GM18868 (cell line): Measurements from ENCODE around the gene COG8.
"Not testable (repeated sequence)": the region's sequence is repeated elsewhere in the genome, so short reads cannot be mapped to it uniquely, and the experiment has no call there.

ENCODE experiments used
- ATAC-seq: cut with Tn5 transposase; IDR thresholded peaks from one replicate; pipeline ENCODE4 v1.9.1; 2021; ENCODE audit warnings: mild to moderate bottlenecking, moderate library complexity; ENCODE audit not compliant: unreplicated experiment

Gene COG8, protein sequence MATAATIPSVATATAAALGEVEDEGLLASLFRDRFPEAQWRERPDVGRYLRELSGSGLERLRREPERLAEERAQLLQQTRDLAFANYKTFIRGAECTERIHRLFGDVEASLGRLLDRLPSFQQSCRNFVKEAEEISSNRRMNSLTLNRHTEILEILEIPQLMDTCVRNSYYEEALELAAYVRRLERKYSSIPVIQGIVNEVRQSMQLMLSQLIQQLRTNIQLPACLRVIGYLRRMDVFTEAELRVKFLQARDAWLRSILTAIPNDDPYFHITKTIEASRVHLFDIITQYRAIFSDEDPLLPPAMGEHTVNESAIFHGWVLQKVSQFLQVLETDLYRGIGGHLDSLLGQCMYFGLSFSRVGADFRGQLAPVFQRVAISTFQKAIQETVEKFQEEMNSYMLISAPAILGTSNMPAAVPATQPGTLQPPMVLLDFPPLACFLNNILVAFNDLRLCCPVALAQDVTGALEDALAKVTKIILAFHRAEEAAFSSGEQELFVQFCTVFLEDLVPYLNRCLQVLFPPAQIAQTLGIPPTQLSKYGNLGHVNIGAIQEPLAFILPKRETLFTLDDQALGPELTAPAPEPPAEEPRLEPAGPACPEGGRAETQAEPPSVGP

DNA sequence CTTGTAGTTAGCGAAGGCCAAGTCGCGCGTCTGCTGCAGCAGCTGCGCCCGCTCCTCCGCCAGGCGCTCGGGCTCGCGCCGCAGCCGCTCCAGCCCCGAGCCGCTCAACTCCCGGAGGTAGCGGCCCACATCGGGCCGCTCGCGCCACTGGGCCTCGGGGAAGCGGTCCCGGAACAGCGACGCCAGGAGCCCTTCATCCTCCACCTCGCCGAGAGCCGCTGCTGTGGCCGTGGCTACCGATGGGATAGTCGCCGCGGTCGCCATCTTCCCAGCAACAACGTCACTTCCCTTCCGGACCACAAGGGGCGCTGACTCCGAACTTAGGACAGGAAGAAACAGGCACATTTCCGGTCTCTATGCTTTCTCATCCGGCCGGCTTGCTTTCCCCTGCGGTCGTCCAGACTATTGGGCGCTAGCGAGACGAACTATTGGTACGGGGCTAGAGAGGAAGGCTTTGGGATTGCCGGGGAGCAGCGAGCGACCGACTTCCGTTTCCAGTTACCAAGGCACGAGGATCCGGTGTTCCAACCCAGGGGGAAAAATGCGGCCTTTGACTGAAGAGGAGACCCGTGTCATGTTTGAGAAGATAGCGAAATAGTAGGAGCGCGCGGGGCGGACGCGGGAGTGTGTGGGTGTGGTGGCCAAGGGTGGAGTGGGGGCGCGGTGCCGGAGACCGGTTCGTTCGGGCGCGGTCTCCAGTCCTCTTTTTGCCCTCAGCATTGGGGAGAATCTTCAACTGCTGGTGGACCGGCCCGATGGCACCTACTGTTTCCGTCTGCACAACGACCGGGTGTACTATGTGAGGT is at the start of gene COG8, which contains the start of gene NIP7:
Gene COG8 (minus strand): TSS at position 276 of the 806 bp plus-strand sequence. CDS start 12 bp downstream, at position 264.
Gene NIP7 (plus strand): TSS at position 484 of the 806 bp plus-strand sequence. CDS start 58 bp downstream, at position 542.
- peak; percentile 97 for ATAC-seq

DNA sequence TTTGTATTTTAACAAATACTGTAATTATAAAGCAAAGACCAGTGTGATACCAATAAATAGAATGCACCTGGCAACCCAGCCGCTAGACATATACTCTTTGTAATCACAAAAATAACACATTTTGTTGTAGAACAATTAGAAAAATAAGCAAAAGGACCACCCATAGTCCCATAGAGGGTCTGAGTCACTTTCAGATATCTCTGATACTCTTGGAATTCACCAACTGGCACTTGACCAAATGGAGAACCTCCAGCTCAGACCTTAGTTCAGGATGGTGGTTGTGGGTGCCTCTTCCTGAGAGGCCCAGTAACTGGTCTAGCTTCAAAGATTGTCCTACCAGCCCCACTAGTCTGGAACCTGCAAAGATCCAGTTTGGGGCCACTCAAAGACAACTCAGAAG is 47.2 kb upstream of the COG8 start:
- ATAC-seq, result no peak

DNA sequence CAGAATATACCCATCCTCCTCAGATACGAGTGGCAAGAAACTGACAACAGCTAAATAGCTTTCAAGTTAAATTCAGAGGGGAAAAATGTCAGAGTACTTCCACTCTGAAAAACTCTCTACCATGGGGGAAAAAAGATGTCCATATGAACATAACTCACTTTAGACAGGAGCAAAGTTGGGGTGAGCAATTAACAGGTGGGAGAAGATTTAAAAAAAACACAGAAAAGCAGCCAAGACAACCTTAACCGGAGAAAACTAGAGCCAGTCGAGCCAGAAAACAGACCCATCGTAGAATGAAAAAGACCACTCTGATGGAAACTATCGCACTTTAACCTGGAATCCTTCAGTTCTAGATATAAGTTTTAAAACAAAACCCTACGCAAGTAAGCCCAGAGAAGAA is 45.6 kb upstream of the COG8 start:
- ATAC-seq, result no peak

DNA sequence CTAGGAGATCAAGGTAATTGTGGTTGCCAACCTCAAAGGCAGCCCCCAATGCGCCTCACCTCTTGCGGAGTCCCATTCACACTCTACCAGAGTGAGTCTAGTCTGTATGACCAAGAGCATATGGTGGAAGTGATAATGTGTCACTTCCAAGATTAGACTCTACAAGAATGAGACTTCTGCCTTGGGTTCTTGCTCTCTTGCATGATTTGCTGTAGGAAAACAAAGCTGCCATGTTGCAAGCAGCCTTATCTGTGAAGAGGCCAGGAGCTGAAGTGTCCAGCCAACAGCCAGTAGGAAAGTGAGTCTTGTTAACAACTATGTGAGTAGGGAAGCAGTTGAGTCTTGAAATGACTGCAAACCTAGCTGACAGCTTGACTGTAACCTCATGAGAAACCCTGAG is 43.1 kb upstream of the COG8 start:
- ATAC-seq, result no peak

DNA sequence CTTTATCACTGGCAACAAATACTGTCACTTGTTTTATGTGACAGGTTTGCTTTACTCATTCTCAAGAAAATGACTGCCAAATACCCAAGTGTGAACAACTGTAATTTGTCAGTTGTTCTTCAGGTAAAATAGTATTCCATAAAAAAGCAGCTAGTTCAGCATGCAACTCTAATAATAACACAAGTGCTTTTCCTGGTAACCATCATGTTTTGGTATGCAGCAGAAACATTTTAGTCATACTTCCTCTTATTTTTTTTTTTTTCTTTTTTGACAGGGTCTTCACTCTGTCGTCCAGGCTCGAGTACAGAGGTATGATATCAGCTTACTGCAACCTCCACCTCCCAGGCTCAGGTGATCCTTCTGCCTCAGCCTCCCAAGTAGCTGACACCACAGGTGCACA is 41.9 kb upstream of the COG8 start:
- no peak for ATAC-seq

DNA sequence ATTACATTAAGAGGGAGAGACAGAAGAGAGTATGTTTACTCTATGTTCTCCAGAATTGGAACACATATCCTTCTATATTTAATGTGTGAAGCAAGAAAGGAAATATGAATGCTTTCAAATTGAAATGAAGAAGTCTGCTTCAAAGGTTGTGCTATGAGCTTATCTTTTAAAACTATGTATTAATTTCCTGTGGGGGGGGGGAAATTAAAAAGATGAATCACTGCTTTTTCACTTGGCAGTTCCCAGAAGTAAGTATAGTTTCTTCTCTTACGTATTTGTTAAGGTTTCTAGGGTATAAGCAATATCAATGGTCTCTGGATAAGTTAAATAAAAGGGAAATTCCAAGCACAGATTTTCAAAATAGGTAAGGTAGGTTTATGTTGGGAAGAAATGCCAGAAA is 39.4 kb upstream of the COG8 start:
- ATAC-seq, result no peak

DNA sequence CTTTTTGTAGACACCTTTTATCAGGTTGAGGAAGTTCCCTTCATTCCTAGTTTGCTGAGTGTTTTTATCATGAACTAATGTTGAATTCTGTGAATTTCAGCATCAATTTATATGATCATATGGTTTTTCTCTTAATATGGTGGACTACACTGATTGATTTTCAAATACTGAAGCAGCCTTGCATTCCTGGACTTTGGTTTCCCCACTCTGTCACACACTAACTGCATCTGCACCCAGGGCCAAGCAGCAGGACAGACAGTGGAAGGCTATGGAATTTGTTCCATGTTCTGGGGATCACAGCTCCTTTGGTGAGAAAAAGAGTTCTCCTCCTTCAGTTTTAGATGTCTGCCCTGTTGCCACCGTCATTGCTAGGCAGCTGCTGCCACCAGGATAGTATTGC is 38.7 kb upstream of the COG8 start:
- no peak for ATAC-seq

DNA sequence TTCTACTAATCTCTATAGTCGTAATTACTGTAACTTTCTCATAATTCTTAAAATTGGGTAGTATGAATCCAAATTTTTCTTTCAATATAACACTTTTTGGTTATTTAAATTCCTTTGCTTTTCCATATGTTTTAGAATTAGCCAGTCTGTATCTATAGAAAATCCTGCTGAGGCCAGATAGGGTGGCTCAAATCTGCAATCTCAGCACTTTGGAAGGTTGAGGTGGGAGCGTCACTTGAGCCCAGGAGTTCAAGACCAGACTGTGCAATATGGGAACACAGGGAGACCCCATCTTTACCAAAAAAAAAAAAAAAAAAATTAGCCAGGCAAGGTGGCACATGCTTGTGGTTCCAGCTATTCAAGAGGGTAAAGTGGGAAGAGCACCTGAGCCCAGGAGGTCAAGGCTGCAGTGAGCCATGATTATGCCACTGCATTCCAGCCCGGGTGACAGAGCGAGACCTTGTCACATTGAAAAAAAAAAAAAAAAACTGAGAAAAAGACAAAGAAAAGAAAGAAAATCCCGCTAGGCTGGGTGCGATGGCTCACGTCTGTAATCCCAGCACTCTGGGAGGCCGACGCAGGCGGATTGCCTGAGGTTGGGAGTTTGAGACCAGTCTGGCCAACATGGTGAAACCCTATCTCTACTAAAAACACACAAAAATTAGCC is 37.2 kb upstream of the COG8 start:
- ATAC-seq, result no peak

DNA sequence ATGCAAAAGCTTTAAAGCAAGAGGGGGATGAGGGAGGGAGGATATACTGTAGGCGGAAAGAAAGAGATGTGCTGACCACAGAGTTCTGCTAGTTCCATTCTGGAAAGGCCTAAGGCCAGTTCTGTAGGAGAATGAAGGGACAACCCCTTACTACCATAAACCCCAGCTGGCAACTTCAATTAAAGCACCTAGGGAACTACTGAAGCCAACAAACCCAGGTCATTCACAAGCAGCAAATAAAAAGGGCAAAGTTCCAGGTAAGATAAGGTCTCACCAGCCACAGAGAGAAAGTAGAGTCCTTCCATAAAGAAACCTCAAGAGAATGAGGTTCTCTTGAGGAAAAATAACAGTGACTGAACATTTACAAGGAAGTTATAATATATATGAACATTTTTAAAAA is 33.7 kb upstream of the COG8 start:
- ATAC-seq, result no peak

DNA sequence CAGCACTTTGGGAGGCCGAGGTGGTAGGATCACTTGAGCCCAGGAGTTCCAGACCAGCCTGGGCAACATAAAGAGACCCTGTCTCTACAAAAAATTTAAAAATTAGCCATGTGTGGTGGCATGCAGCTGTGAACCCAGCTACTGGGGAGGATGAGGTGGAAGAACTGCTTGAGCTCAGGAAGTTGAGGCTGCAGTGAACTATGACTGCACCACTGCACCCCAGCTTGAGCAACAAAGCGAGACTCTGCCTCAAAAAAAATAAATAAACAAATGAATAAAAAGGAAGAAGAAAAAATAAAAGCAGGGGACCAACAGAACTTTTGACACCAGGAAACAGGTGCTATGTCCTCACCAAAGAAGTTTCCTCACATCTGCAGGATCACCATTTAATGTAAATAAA is 32.2 kb upstream of the COG8 start:
- no peak for ATAC-seq

DNA sequence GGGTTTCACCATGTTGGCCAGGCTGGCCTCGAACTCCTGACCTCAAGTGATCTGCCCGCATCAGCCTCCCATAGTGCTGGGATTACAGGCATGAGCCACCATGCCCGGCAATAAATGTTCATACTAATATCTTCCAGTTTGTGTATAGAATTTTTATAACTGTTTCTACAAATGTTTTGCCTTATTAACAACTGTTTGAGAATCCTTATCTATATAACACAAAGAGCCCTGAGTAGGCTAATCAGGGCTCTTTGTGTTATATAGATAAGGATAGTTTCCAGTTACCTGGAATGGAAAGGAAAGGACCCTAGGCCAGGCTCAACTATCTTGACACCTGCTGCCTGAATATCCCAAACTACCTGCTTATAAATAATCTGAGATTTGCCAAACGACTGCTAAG is 29.5 kb upstream of the COG8 start:
- no peak for ATAC-seq

DNA sequence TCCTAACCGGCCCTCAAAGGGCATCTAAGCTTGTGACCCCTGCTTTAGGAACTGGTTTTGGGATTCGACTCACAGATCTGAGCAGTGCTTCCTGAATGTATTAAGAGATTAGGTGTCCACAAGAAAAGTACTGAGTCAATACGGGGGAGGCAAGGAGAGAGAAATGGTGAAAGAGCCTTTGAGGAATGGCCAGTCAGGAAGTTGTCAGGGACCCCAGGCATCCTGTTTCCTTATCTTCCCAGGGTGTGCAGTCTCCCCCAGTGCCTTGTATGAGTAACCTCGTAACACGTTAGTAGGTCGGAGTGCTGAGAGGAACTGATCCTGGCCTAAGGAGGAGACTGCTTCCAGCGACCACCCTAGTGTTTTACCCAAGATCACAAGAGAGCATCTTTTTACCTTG is 28.6 kb upstream of the COG8 start:
- no peak for ATAC-seq

DNA sequence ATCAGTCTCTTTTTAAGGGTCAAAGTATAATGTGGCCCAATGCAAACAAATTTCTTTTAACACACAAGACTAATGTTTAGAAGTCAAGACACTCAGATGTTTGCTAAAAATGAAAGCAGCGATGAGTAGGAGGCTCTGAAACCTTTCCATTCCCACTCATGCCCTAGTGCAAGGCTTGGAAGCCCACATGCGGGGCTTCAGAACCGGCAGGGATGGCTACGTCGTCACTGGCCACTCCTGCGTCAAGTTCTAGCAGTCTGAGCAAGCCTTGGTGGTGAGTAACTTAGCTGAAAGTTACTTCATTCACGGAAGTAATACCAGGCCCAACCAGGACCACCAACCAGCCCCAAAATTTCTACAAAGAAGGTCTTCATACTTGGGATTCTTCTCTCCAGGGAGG is 27.1 kb upstream of the COG8 start:
- no peak for ATAC-seq

DNA sequence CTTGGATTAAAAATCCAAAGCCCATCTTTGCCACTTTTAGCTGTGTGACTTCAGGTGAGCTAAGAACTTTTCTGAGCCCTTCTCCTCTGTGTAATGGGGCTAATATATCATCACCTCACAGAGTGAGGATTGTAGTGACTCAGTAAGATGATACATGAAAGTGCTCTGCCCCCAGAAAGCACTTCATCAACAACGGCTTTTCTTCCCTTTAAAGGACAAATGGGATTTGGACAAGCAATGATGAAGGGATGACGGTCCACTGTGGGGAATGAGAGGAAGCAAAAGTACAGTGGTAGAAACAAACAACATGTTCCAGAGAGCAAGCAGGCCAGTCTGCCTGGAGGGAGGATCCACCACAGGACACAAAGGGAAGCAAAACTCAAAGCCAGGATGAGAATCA is 26.5 kb upstream of the COG8 start:
- ATAC-seq, result no peak

DNA sequence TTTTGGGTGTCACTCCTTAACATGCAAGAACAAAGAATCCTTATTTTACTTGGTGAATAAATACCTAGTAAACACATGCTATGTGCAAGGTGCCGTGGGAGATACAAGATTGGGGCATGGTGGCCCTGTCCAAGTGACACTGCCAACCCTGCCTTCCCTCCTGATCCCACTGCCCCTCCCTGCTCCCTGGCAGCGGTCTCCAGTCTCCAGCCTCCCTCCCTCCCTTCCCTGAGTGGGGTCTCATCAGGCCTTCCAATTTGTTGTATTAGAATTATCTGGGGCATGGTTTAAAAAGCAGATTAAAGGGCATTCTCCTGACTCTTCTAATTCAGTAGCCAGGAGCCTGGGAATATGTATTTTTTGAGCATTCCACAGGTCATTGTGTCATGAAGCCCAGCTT is 24.7 kb upstream of the COG8 start:
- ATAC-seq, result no peak

DNA sequence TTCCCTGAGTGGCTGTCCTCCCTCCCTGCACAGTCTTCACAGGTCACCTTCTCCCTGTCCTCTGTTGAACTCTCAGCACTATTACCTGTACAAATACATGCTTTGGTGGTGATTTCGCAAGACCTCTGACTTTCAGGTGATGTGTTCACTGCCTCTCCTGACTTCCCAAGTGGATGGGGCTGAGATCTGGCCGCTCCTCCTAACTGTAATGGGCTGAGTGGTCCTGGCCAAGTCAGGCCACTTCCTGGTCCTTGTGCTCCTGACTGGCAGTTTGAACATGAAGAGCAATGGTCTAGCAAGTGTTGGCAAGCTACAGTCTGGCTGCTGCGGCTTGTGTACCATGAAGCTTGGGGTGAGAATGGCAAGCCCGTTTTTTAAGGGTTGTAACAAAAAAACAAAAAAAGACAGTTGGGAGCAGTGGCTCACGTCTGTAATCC is 23.9 kb upstream of the COG8 start:
- ATAC-seq, result no peak

DNA sequence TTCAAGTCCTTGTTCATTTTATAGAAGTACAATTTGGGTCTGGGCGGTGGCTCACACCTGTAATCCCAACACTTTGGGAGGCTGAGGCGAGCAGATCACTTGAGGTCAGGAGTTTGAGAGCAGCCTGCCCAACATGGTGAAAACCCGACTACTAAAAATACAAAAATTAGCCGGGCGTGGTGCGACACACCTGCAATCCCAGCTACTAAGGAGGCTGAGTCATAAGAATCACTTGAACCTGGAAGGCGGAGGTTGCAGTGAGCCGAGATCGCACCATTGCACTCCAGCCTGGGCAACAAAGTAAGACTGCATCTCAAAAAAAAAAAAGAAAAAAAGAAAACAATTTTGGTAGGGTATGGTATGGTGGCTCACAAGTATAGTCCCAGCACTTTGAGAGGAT is 20.7 kb upstream of the COG8 start:
- not testable (repeated sequence) for ATAC-seq

DNA sequence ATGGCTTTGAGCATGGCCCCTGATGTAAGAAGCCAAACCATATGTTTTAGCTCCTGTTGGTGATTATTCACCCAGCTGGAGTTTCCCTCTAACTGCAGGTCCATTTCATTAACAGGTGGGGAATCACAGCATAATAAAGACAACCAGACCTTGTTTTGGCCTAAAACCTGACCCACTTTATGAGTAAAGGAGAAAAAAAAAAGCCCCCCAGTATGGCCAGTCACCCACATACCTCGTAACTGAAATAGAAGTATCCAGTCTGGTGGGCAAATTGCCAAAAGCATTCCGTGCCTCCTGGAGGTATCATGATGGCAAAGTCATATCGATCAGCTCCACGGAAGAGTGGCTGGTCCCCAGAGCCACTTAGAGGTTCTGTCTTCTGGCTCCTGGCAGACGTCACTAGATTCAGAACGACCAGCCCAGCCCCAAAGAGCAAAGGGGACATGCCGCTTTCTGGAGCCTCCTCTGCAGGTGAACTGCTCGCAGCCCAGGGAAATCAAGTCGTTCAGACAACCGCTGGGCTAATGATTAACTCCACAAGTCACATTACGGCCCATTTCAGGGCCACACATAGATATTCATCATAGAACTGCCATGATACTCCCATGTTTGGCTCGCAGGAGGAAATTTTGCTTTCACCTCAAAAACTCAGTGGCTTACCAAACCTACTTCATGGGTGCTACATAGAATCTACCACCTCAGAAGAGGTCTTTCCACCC is 12.1 kb upstream of the COG8 start, which contains the start of gene TMED6:
Gene TMED6 (minus strand): TSS at position 478 of the 719 bp plus-strand sequence. CDS start 33 bp downstream, at position 445.
- ATAC-seq, result no peak

DNA sequence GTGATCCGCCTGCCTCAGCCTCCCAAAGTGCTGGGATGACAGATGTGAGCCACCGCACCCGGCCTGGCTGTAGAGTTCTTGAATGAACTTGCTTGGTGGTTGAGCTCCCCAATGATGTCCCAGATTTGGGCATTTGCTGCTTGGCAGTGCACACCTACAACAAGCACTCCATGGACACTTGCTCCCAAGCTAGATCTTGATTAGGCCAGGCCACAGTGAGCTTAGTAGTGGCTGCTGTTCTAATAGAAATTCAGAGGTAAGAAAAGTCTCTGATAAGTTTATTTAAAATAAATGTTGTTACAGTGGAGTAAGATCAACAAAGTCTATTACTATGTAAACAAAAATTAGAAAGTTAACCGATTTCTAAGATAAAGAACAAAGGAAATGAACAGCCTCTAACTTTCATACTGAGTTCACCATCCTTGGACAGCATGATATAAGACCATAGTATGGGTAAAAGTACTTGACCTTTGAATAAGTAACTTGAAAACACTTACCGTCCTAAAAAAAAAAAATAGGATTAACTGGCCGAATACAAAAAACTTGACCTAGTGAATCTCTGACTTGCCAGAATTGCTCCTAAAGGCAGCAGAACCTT is 11.3 kb upstream of the COG8 start:
- ATAC-seq, result no peak

DNA sequence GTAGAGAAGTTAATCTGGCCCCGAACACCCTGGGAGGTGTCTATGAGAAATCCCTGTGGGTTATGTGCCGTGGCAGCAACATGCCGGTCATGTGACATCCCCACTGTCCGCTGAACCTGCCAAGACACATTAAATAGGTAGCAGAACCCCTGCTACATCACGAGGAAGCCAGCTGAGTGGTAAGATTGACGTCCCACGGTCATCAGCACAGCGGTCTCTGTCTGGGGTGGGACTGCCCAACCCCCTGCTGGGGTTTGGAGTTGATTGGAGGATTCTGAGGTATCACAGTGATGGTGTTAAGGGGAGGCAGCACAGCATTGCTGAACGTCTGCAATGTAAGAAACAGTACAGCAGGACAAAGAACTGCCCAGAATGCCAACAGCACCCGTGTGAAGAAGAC is 10.2 kb upstream of the COG8 start:
- ATAC-seq, result no peak
